Measurements from ENCODE around the gene PLA2G6. TPM values are rescaled to one million over a fixed set of nuclear protein-coding genes. Genes with fewer than 3 reads are reported as not detected.

Gene PLA2G6
- total and polyA plus RNA-seq, 2 of the 4 experiments (the other 2 are of a cell fraction): 6.1 to 10.3 TPM

DNA sequence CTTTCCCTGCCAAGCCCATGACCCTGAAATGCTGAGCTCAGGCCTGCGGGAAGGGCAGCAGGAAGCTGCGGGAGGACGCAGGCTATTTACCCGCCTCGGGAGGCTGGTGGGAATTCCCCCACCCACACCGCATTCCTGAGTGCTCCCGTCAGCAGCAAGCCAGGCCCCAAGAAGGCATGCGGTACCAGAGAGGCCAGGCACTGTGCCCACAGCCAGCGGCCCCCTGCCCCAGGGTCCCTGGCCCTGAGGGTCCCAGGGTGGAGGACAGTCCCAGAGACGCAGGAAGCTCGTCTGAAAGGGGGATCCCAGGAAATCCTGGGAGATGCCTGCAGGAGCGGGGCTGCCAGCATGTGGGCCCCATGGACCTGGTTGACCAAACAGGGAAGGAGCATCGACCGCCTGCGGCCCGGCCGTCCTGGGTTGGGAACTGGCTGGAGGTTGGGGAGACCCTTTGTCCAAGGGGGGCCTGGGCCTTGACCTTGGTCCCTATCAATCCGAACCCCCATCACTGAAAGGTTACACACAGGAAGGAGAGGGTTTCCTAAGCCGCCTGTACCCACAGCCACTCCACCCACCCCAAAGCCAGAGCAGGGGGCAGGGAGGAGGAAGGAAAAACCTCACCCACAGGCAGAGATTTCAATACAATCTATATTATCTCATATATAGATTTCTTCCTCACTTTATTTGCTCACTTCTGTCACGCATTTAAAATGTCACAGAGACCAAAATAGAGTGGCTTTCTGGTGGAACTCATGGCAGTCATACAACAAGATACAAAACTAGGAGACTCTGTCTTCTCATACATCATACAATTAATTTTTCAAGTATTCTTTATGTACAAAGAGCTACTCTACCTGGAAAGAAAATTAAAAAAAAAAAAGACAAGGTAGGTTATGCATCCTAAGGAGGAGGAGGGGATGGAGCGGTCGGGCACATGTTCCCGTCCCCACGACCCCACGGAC, 37.3 kb upstream of the PLA2G6 start (continued):
- TF ChIP-seq ELK1 (IDR thresholded peaks at IDR 0.05; ENCODE audit: borderline replicate concordance, low read depth, low read length): no peak
- peak; percentile 33 for TF ChIP-seq RAD21 (IDR thresholded peaks at IDR 0.05; ENCODE audit: low read length)

All from IMR-90 (cell line).